ENCODE measurements around the gene C17orf50.
A peak's percentile ranks its signal among the peaks of the same experiment; 100 is the strongest.

C17orf50 gene

DNA sequence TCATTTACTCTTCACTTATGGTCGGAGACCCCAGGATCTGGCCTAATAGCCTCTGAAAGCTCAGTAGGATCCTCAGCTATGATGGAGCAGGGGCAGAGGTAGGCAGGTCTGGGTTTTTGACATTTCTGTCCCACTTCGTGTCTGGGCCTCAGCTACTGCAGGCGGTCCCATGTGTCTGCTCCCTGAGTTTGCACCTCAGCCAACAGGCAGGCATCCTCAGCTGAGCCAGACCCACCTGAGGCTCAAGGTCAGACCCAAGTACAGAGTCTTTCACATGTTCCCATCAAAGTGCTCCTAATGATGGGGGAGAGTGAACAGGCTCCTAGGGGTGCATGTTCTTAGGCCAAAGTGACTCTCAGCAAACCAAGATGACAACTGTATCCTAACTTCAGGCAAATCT is 32.1 kb upstream of the C17orf50 start:
- TF ChIP-seq CTCF (conservative IDR thresholded peaks at IDR 0.05; ENCODE audit: low read length): no peak
- H3K4me3 ChIP-seq (ENCODE audit: low read length): no peak overlapping the region
- DNase-seq (ENCODE audit: low read depth): no peak

DNA sequence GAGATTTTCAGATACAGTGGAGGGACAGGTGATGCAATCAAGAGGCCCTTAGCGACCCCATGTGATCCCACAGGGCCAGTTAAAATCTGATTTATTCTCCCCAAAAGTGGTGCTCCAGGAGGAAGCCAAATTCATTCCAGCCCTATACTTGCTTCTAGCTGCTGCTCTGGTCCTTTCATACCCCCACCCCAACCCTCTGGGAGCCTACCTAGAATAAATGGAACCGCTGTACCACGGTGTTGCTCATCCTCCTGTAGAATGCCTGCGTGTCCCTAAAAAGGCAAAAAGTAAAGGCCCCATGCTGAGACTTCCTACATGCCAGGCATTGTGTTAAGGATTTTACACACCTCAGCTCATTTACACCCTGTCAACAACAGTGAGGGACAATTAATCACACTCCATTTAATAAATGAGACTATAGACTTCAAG is 31.3 kb upstream of the C17orf50 start:
- no peak overlapping the region for H3K4me3 ChIP-seq (ENCODE audit: low read length)
- no peak for DNase-seq (ENCODE audit: low read depth)
- TF ChIP-seq CTCF (conservative IDR thresholded peaks at IDR 0.05; ENCODE audit: low read length): no peak

GRCh38 chr17:35730400-35731005 is 30.2 kb upstream of the C17orf50 start:
- no peak for TF ChIP-seq CTCF (conservative IDR thresholded peaks at IDR 0.05; ENCODE audit: low read length)

DNA sequence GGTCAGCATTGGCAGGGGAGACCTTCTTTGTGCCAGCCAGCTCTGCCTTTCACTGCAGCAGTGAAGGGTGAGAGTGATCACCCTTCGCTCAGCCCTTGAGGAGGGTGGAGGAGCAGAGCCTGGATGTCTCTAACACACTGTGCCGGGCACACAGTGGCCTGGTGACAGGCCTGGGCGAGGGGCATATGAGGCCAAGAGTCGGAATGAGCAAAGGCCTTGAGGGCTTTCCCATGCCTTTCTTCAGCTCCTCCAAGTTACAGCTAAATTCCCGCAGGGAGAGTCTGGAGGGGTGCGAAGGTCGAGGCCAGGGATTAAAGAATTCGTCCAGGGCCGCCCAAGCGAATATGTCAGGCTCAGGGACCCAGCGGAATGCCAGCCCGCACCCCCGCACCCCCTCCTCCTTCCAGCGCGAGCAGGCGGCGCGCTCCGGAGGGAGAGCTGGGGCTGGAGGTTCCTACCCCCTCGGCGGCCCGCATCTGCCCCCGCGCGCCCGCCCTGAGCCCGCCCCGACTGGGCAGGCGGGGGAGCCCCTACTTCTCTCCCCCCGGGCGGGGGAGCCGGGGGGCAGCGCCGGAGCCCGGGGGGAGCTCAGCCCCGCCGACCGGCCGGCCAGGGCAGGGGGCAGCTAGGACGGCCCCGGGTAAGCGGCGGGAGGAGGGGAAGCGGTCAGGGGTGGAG is 29.3 kb upstream of the C17orf50 start, which contains the start of gene RASL10B:
Gene RASL10B, plus strand, starts transcription at position 401 of the 678 bp plus-strand sequence. CDS start 3,546 bp downstream, outside the sequence.
- H3K4me3 ChIP-seq (ENCODE audit: low read length): peak within 1 kb of the TSS; percentile 57
- no peak for TF ChIP-seq CTCF (conservative IDR thresholded peaks at IDR 0.05; ENCODE audit: low read length)
- DNase-seq (ENCODE audit: low read depth): peak; percentile 22

More at GRCh38 chr17:35730400-35731005, 30.2 kb upstream of the C17orf50 start:
- no peak for DNase-seq (ENCODE audit: low read depth)
- no peak overlapping the region for H3K4me3 ChIP-seq (ENCODE audit: low read length)

DNA sequence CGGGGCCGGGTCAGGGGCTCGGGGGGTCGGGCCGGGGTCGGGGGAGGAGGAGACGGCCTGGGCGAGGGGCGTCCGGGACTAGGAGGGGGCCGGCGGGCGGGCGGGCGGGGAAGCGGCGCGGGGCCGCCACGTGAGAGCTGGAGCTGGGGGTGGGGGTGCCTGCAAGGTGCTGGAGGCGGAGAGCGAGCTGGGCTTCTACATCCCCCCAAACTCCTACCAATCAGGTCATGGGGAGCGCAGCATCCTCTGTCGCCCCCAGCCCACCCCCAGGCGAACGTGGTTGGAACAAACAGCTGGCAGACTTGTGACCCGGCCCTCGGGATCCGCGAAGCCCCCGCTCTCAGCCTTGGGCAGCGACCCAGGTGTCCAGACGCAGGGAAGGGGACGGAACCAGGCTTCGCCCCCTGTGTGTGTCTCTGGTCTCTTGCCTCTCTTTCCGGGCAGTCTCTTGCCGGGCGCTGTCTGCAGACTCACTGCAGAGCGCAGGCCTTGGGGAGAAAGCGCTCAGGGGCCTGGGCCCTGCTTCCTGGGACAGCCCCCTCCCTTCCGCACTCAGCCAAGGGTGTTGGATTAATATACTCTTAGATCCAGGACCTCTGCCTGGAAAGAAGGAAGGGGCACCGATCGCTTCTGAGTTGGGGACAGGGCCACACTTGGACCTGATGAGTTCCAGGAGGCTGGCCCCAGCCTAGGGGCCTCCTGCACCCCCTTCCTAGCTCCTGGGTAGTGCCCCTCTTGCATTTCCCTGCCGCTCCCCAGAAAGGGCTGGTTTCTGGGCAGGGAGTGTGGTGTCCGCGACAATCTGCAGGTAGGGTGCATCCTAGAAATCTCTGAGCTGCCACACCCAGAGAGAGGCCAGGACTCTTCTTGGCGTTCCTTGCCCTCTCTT is 28.5 kb upstream of the C17orf50 start:
- no peak for TF ChIP-seq CTCF (conservative IDR thresholded peaks at IDR 0.05; ENCODE audit: low read length)
- no peak for DNase-seq (ENCODE audit: low read depth)
- peak overlapping the region; percentile 57 for H3K4me3 ChIP-seq (ENCODE audit: low read length)

DNA sequence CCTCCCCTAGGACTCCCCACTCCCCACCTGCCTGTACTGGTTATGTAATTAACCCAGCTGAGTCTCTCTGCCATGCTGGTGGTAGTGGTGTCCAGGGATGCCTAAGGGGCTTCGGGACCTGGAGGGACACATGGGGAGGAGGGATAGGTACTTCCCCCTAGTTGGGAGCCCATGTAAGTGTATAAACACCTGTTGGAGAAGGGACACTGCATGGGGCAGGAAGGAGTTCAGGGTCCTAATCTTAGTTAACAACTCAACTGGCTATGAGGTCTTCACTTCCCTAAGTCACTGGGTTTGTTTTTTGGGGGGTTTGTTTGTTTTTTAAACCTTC is 27.9 kb upstream of the C17orf50 start:
- DNase-seq (ENCODE audit: low read depth): no peak
- no peak for TF ChIP-seq CTCF (conservative IDR thresholded peaks at IDR 0.05; ENCODE audit: low read length)
- H3K4me3 ChIP-seq (ENCODE audit: low read length): no peak overlapping the region

Measured in AG10803 (cell line).